Trophoblast cell (in vitro differentiated cells and primary cell): ENCODE data around the gene OPRPN. TPM values are rescaled to one million over a fixed set of nuclear protein-coding genes. Genes with fewer than 3 reads are reported as not detected.

Experiments
- DNase-seq, 2 donors: peaks; one replicate each; pipeline ENCODE4 v3.0.0-alpha.2; 2016
- H2AFZ ChIP-seq: 2 replicates; pipeline ENCODE4 v1.6.1; 2013; ENCODE audit warnings: low read length, moderate library complexity, mild to moderate bottlenecking; ENCODE audit not compliant: insufficient read depth, poor library complexity
- H2AK5ac ChIP-seq: 2 replicates; pipeline ENCODE4 v1.6.1; 2013; ENCODE audit warnings: mild to moderate bottlenecking, low read length
- H2BK120ac ChIP-seq: 2 replicates; pipeline ENCODE4 v1.6.1; 2013; ENCODE audit warnings: low read length, mild to moderate bottlenecking, moderate library complexity; ENCODE audit not compliant: insufficient read depth, poor library complexity
- H2BK12ac ChIP-seq: 2 replicates; pipeline ENCODE4 v1.6.1; 2013; ENCODE audit warnings: mild to moderate bottlenecking, low read length, moderate library complexity
- H2BK5ac ChIP-seq: 2 replicates; pipeline ENCODE4 v1.6.1; 2013; ENCODE audit warnings: low read length, low read depth, moderate library complexity, mild to moderate bottlenecking; ENCODE audit not compliant: poor library complexity
- H3K14ac ChIP-seq: 2 replicates; pipeline ENCODE4 v1.6.1; 2013; ENCODE audit warnings: mild to moderate bottlenecking, low read length
- H3K18ac ChIP-seq: 2 replicates; pipeline ENCODE4 v1.6.1; 2013; ENCODE audit warnings: mild to moderate bottlenecking, low read length
- H3K23ac ChIP-seq: 2 replicates; pipeline ENCODE4 v1.6.1; 2013; ENCODE audit warnings: low read length
- H3K27ac ChIP-seq: 2 replicates; pipeline ENCODE4 v1.5.1; 2013; ENCODE audit warnings: low read depth, mild to moderate bottlenecking, inconsistent platforms, low read length, moderate library complexity
- H3K27me3 ChIP-seq: 2 replicates; pipeline ENCODE4 v1.6.1; 2013; ENCODE audit warnings: inconsistent platforms, mild to moderate bottlenecking, low read length, moderate library complexity; ENCODE audit not compliant: insufficient read depth
- H3K36me3 ChIP-seq, 2 experiments: 1 replicate in 1 of 2; 2 replicates in 1 of 2; pipeline ENCODE4 v1.6.1; 2013; ENCODE audit warnings: low read length in 2 of 2, mild to moderate bottlenecking in 2 of 2, moderate library complexity in 1 of 2; ENCODE audit not compliant: insufficient read depth in 2 of 2, control insufficient read depth in 1 of 2
- H3K4ac ChIP-seq: 2 replicates; pipeline ENCODE4 v1.6.1; 2013; ENCODE audit warnings: low read depth, mild to moderate bottlenecking, low read length, moderate library complexity
- H3K4me1 ChIP-seq, 2 experiments: 1 replicate in 1 of 2; 2 replicates in 1 of 2; pipeline ENCODE4 v1.6.1; 2013; ENCODE audit warnings: low read length in 2 of 2, mild to moderate bottlenecking in 2 of 2, moderate library complexity in 1 of 2; ENCODE audit not compliant: insufficient read depth in 2 of 2, control insufficient read depth in 1 of 2
- H3K4me2 ChIP-seq: 2 replicates; pipeline ENCODE4 v1.6.1; 2013; ENCODE audit warnings: inconsistent platforms, mild to moderate bottlenecking, low read length, moderate library complexity
- H3K4me3 ChIP-seq: 2 replicates; pipeline ENCODE4 v1.5.1; 2013; ENCODE audit warnings: mild to moderate bottlenecking, low read depth, low read length, inconsistent platforms
- H3K79me1 ChIP-seq: one replicate; pipeline ENCODE4 v1.6.1; 2013; ENCODE audit warnings: low read length
- H3K79me2 ChIP-seq: 2 replicates; pipeline ENCODE4 v1.6.1; 2013; ENCODE audit warnings: low read length, mild to moderate bottlenecking; ENCODE audit not compliant: control insufficient read depth, insufficient read depth, poor library complexity
- H3K9ac ChIP-seq: 2 replicates; pipeline ENCODE4 v1.6.1; 2013; ENCODE audit warnings: mild to moderate bottlenecking, low read length
- H3K9me3 ChIP-seq: 2 replicates; pipeline ENCODE4 v1.6.1; 2013; ENCODE audit warnings: low read depth, mild to moderate bottlenecking, control low read depth, inconsistent platforms, low read length; ENCODE audit not compliant: insufficient read depth
- H4K12ac ChIP-seq: 2 replicates; pipeline ENCODE4 v1.6.1; 2013; ENCODE audit warnings: low read depth, mild to moderate bottlenecking, low read length, moderate library complexity
- H4K8ac ChIP-seq: 2 replicates; pipeline ENCODE4 v1.6.1; 2013; ENCODE audit warnings: low read depth, mild to moderate bottlenecking, low read length, moderate library complexity
- H4K91ac ChIP-seq: one replicate; pipeline ENCODE4 v1.6.1; 2013; ENCODE audit warnings: low read depth, mild to moderate bottlenecking, low read length, moderate library complexity
- WGBS: extraction: QIAGEN DNeasy Blood & Tissue Kit; methylation state at CpG from one replicate; pipeline ENCODE4 v1.1.7; 2013; ENCODE audit warnings: missing lambda C conversion rate; ENCODE audit not compliant: insufficient read length, insufficient coverage; ENCODE audit errors: extremely low coverage; 5-methylcytosine and 5-hydroxymethylcytosine counted together
- polyA plus RNA-seq: library from polyadenylated mRNA; stranded (reverse); fragments of 200-250 nt; gene quantifications from 2 replicates; pipeline ENCODE4 v1.2.3, GENCODE V29; 2013

The OPRPN gene, protein sequence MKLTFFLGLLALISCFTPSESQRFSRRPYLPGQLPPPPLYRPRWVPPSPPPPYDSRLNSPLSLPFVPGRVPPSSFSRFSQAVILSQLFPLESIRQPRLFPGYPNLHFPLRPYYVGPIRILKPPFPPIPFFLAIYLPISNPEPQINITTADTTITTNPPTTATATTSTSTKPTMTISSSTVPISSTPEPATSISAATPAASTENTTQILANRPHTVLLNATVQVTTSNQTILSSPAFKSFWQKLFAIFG
- not detected in 2 replicates for polyA plus RNA-seq

DNA sequence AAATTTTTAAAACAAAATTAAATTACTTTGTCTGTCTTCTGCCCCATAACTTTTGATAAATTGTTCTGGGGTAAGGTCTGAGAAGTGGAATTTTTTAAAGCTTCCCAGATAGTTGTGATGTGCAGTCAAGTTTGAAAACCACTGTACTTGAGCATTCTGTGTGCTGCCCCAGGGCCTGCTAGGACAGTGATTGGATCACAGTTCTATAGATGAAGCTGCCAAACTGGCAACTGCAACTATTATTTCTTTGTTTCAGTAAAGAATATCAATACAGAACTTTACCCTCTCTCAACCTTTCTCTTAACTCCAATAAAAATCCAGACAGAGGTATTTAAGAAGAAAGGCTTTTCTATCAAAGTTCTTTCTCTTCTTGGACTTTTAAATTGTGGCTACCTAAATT, at the start of gene OPRPN:
OPRPN (plus strand) TSS at position 361 of the 400 bp plus-strand sequence. CDS start 1,346 bp downstream, outside the sequence.
- no peaks in the 10 kb centered on the region for H3K79me2 ChIP-seq
- H4K8ac ChIP-seq = no peak within 1 kb of the TSS
- no peak within 1 kb of the TSS for H2BK12ac ChIP-seq
- no peak within 1 kb of the TSS for H3K4ac ChIP-seq
- no peaks in the 10 kb centered on the region for H3K9me3 ChIP-seq
- H3K27ac ChIP-seq = no peak within 1 kb of the TSS
- no peak within 1 kb of the TSS for H3K23ac ChIP-seq
- no peak within 1 kb of the TSS for H2AK5ac ChIP-seq
- no peak within 1 kb of the TSS for H3K9ac ChIP-seq
- no peak within 1 kb of the TSS for H3K14ac ChIP-seq
- H2BK120ac ChIP-seq = no peak within 1 kb of the TSS
- H3K4me1 ChIP-seq = no peaks in the 10 kb centered on the region
- H3K4me2 ChIP-seq = no peak within 1 kb of the TSS
- H4K12ac ChIP-seq = no peak within 1 kb of the TSS
- DNase-seq = no peak
- no peak within 1 kb of the TSS for H4K91ac ChIP-seq
- no peak within 1 kb of the TSS for H3K18ac ChIP-seq
- H3K27me3 ChIP-seq = no peaks in the 10 kb centered on the region
- no peaks in the 10 kb centered on the region for H3K79me1 ChIP-seq
- H2BK5ac ChIP-seq = no peak within 1 kb of the TSS
- no peak within 1 kb of the TSS for H3K4me3 ChIP-seq
- H2AFZ ChIP-seq = no peak within 1 kb of the TSS
- no peaks in the 10 kb centered on the region for H3K36me3 ChIP-seq

DNA sequence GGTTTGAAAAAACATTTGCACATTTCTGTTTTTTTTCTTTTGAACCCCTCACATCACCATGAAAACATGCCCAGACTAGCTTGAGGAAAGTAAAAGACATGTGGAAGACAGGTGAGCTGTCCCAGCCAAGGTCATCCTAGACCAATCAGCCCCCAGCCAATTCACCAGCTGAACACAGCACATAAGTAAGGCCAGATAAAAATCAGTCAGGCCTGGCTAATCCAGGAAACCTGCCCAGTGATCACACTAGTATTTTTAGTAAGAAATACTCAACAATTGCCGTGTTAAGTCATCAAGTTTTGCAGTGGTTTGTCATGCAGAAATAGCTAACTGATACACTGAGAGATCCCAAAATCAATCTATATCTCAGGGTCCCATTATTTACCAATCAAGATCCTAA, 41.6 kb upstream of the OPRPN start:
- no CpG with 5 or more reads among the region's 1 CpG for WGBS
- H2AK5ac ChIP-seq = no peak overlapping the region
- no peak overlapping the region for H4K91ac ChIP-seq
- H3K14ac ChIP-seq = no peak overlapping the region
- H2BK120ac ChIP-seq = no peak overlapping the region
- no peaks in the 10 kb centered on the region for H3K36me3 ChIP-seq
- H3K79me2 ChIP-seq = no peaks in the 10 kb centered on the region
- no peaks in the 10 kb centered on the region for H3K9me3 ChIP-seq
- H3K4ac ChIP-seq = no peak overlapping the region
- H3K23ac ChIP-seq = no peak overlapping the region
- H2BK5ac ChIP-seq = no peak overlapping the region
- no peaks in the 10 kb centered on the region for H3K4me1 ChIP-seq
- H3K4me3 ChIP-seq = no peak overlapping the region
- H3K79me1 ChIP-seq = no peaks in the 10 kb centered on the region
- no peak overlapping the region for H4K12ac ChIP-seq
- H3K9ac ChIP-seq = no peak overlapping the region
- H4K8ac ChIP-seq = no peak overlapping the region
- no peak for DNase-seq
- H3K4me2 ChIP-seq = no peak overlapping the region
- H3K18ac ChIP-seq = no peak overlapping the region
- H2BK12ac ChIP-seq = no peak overlapping the region
- H2AFZ ChIP-seq = no peak overlapping the region
- H3K27ac ChIP-seq = no peak overlapping the region
- H3K27me3 ChIP-seq = no peaks in the 10 kb centered on the region

DNA sequence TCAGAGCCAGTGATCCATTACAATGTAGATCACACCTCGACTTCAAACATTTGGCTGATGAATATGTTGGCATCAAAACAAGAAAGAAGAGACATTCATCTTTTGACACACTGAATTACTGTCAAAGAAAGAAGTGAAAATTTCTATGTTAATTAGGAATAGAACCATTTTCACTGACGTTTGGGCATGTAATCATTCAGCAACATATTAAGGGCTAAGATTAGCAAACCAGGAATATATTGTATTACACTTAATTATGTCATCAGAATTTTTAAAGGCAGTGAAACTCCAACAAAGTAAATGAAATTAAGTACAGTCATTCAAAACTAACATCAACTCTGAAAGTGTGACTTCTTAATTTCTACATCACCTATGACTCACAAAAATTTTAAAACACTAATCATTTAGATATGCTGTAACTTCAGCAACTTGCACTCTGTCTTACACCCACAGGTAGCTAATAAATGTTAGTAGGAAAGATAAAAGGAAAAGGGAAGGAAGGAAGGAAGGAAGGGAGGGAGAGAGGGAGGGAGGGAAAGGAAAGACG, 38.6 kb upstream of the OPRPN start:
- H3K4me1 ChIP-seq = no peaks in the 10 kb centered on the region
- no peak overlapping the region for H4K12ac ChIP-seq
- H3K14ac ChIP-seq = no peak overlapping the region
- no peaks in the 10 kb centered on the region for H3K79me2 ChIP-seq
- H3K9me3 ChIP-seq = no peaks in the 10 kb centered on the region
- H3K27me3 ChIP-seq = no peaks in the 10 kb centered on the region
- no peak overlapping the region for H2BK120ac ChIP-seq
- no peak overlapping the region for H2BK12ac ChIP-seq
- no peaks in the 10 kb centered on the region for H3K79me1 ChIP-seq
- H2AFZ ChIP-seq = no peak overlapping the region
- no peak overlapping the region for H4K91ac ChIP-seq
- no peak overlapping the region for H3K18ac ChIP-seq
- H3K4me2 ChIP-seq = no peak overlapping the region
- H4K8ac ChIP-seq = no peak overlapping the region
- WGBS = no CpG with 5 or more reads among the region's 3 CpGs
- DNase-seq = no peak
- no peak overlapping the region for H3K27ac ChIP-seq
- H3K9ac ChIP-seq = no peak overlapping the region
- H3K23ac ChIP-seq = no peak overlapping the region
- H2BK5ac ChIP-seq = no peak overlapping the region
- no peaks in the 10 kb centered on the region for H3K36me3 ChIP-seq
- no peak overlapping the region for H2AK5ac ChIP-seq
- no peak overlapping the region for H3K4me3 ChIP-seq
- H3K4ac ChIP-seq = no peak overlapping the region

DNA sequence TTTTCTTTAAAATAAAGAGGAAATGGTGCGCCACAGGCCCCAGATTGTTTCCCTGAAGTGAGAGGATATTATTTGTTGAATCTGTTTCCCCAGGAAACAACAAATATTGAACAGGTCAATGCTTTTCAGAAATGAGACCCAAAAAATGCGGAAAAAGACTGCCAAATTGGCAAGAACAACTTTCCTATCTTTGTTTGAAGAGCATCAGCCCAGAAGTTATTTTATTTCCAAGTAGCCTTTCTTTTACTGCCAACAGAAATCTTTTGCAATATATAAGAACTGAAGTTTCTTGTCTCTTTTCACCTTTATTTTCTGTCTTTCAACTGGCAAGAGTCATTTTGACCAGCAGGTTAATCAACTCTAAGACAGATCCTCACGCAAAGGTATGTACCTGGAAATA, 37.3 kb upstream of the OPRPN start, which contains the start of gene SMR3A:
SMR3A (plus strand) TSS at position 301 of the 400 bp plus-strand sequence. CDS start 1,356 bp downstream, outside the sequence.
- no peak within 1 kb of the TSS for H3K4ac ChIP-seq
- no peaks in the 10 kb centered on the region for H3K36me3 ChIP-seq
- no peak within 1 kb of the TSS for H2AFZ ChIP-seq
- no CpG with 5 or more reads among the region's 3 CpGs for WGBS
- H3K27ac ChIP-seq = no peak within 1 kb of the TSS
- DNase-seq = no peak
- H2BK120ac ChIP-seq = no peak within 1 kb of the TSS
- no peak within 1 kb of the TSS for H3K23ac ChIP-seq
- no peak within 1 kb of the TSS for H3K4me3 ChIP-seq
- no peaks in the 10 kb centered on the region for H3K27me3 ChIP-seq
- H4K91ac ChIP-seq = no peak within 1 kb of the TSS
- H2BK12ac ChIP-seq = no peak within 1 kb of the TSS
- H3K9ac ChIP-seq = no peak within 1 kb of the TSS
- H4K12ac ChIP-seq = no peak within 1 kb of the TSS
- H3K14ac ChIP-seq = no peak within 1 kb of the TSS
- H3K4me2 ChIP-seq = no peak within 1 kb of the TSS
- no peaks in the 10 kb centered on the region for H3K79me1 ChIP-seq
- no peak within 1 kb of the TSS for H4K8ac ChIP-seq
- no peak within 1 kb of the TSS for H3K18ac ChIP-seq
- H3K79me2 ChIP-seq = no peaks in the 10 kb centered on the region
- no peaks in the 10 kb centered on the region for H3K4me1 ChIP-seq
- no peak within 1 kb of the TSS for H2AK5ac ChIP-seq
- no peaks in the 10 kb centered on the region for H3K9me3 ChIP-seq
- H2BK5ac ChIP-seq = no peak within 1 kb of the TSS
